ENCODE data around the gene SLC13A5. TPM values are rescaled to one million over a fixed set of nuclear protein-coding genes. Genes with fewer than 3 reads are reported as not detected.
A peak's percentile ranks its signal among the peaks of the same experiment; 100 is the strongest.
"Not testable (repeated sequence)": the region's sequence is repeated elsewhere in the genome, so short reads cannot be mapped to it uniquely, and the experiment has no call there.

The SLC13A5 gene
- total RNA-seq, 4 donors from 2014 or later, result 0.34 TPM; not detected in 3

DNA sequence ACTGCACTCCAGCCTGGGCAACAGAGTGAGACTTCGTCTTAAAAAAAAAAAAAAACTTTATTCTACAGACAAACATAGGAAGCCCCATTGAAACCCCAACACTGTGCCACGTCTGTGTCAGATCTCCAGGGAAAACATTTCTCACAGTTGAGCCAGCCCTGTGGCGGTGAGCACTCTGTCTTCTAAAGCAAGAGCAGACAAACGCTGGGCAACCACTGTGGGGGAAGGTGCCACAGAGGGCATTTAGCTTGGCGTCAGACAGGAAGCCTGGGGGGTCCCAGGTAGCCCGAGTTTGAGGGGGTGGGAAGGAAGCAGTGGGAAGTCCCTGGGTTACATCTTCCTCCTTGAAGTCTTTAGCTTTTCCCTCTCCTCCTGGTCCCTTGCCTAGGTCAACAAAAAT lies 45.7 kb downstream of the SLC13A5 start:
- TF ChIP-seq POLR2AphosphoS5 (IDR thresholded peaks at IDR 0.05), result no peak
- TF ChIP-seq, protein P1, sequence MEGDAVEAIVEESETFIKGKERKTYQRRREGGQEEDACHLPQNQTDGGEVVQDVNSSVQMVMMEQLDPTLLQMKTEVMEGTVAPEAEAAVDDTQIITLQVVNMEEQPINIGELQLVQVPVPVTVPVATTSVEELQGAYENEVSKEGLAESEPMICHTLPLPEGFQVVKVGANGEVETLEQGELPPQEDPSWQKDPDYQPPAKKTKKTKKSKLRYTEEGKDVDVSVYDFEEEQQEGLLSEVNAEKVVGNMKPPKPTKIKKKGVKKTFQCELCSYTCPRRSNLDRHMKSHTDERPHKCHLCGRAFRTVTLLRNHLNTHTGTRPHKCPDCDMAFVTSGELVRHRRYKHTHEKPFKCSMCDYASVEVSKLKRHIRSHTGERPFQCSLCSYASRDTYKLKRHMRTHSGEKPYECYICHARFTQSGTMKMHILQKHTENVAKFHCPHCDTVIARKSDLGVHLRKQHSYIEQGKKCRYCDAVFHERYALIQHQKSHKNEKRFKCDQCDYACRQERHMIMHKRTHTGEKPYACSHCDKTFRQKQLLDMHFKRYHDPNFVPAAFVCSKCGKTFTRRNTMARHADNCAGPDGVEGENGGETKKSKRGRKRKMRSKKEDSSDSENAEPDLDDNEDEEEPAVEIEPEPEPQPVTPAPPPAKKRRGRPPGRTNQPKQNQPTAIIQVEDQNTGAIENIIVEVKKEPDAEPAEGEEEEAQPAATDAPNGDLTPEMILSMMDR (IDR thresholded peaks at IDR 0.05), result no peak
- no peak for TF ChIP-seq POLR2A (IDR thresholded peaks at IDR 0.05; ENCODE audit: low read depth)
- no peak for TF ChIP-seq EP300 (IDR thresholded peaks at IDR 0.05)
- Histone ChIP-seq H3K4me1 (peaks cover 0 to 3% (median 0%) of the 10 kb centered on the region in 4 donors), H3K27me3 (peaks cover 0 to 51% (median 0%) of the 10 kb centered on the region in 4 donors), H3K27ac (replicated peaks in 1 of 4) (no peak overlapping the region), H3K4me3 (no peak overlapping the region), H3K9me3 (no peaks in the 10 kb centered on the region), H3K36me3 (no peaks in the 10 kb centered on the region)
- intact Hi-C loops (cut with DNase I), result loop anchor here (2.0 to 5.0 kb wide), 3 partner anchors 175 to 335 kb away; no protein-coding TSS in a partner anchor
- DNase-seq (ENCODE audit: extremely low spot score), result no peak
- 54% methylated on average over 6 of the region's 6 CpGs for WGBS

GRCh38 chr17:6666557-6666956 lies 46.6 kb downstream of the SLC13A5 start:
- TF ChIP-seq EP300 (IDR thresholded peaks at IDR 0.05) (no peak), POLR2AphosphoS5 (IDR thresholded peaks at IDR 0.05) (no peak), POLR2A (IDR thresholded peaks at IDR 0.05; ENCODE audit: low read depth) (no peak)
- TF ChIP-seq, protein P1 (IDR thresholded peaks at IDR 0.05), result no peak
- DNase-seq (ENCODE audit: extremely low spot score), result no peak
- H3K9me3 ChIP-seq, result no peaks in the 10 kb centered on the region
- peaks cover 0 to 52% (median 0%) of the 10 kb centered on the region in 4 donors for H3K27me3 ChIP-seq
- H3K36me3 ChIP-seq, result no peaks in the 10 kb centered on the region
- H3K27ac ChIP-seq (replicated peaks in 1 of 4), result no peak overlapping the region
- H3K4me1 ChIP-seq, result peaks cover 0 to 3% (median 0%) of the 10 kb centered on the region in 4 donors
- intact Hi-C loops (cut with DNase I), result loop anchor here (2.0 to 5.0 kb wide), 3 partner anchors 176 to 336 kb away; no protein-coding TSS in a partner anchor
- WGBS, result 96% methylated on average over 6 of the region's 6 CpGs
- H3K4me3 ChIP-seq, result no peak overlapping the region

DNA sequence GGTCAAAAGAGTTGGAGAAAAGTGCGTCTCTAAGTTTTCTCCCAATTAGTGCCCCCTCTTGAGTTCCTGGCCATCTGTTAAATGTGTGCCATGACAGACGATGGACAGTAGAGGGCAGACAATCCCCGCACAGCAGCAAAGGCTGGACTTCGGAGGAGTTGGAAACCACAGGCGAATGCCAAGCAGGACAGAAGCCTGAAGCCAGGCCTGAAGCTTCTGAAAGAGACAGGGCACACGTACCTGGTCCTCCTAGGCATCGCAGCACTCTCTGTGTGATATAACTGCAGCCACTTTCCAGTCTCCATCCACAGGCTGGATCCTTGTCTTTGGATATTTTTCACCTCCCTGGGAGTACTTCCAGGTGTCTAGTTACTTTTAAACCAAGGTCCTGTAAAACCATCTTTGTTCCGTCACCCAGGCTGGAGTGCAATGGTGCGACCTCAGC lies 47.1 kb downstream of the SLC13A5 start:
- 15% methylated on average over 7 of the region's 9 CpGs for WGBS
- Histone ChIP-seq H3K9me3 (no peaks in the 10 kb centered on the region), H3K27me3 (peaks cover 0 to 48% (median 0%) of the 10 kb centered on the region in 4 donors), H3K36me3 (no peaks in the 10 kb centered on the region), H3K4me3 (no peak overlapping the region), H3K4me1 (peaks cover 0 to 3% (median 0%) of the 10 kb centered on the region in 4 donors), H3K27ac (replicated peaks in 1 of 4) (no peak overlapping the region)
- no peak for DNase-seq (ENCODE audit: extremely low spot score)
- intact Hi-C loops (cut with DNase I), result loop anchor here (2.0 to 5.0 kb wide), 3 partner anchors 177 to 336 kb away; no protein-coding TSS in a partner anchor
- TF ChIP-seq POLR2AphosphoS5 (IDR thresholded peaks at IDR 0.05) (peak in 1 of 2 donors; percentile 45), POLR2A (IDR thresholded peaks at IDR 0.05; ENCODE audit: low read depth) (no peak), EP300 (IDR thresholded peaks at IDR 0.05) (no peak)
- TF ChIP-seq, protein P1 (IDR thresholded peaks at IDR 0.05), result peak; percentile 82 to 92 (median 88)

DNA sequence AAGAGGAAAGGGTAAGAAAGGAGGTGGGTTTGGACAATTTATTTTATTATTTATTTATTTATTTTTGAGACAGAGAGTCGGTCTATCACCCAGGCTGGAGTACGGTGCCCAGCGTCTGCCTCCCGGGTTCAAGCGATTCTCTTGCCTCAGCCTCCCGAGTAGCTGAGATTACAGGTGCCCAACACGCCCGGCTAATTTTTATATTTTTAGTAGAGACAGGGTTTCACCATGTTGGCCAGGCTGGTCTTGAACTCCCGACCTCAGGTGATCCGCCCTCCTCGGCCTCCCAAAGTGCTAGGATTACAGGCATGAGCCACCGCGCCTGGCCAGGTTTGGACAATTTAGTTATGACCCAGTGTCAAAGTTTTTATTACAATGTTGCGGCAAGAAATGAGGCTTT lies 50.0 kb downstream of the SLC13A5 start:
- H3K27ac ChIP-seq (replicated peaks in 1 of 4); DNase-seq (ENCODE audit: extremely low spot score); intact Hi-C loops (cut with DNase I); H3K9me3 ChIP-seq; H3K4me1 ChIP-seq; H3K4me3 ChIP-seq; H3K36me3 ChIP-seq: not testable (repeated sequence)
- H3K27me3 ChIP-seq, result peaks cover 0 to 48% (median 0%) of the 10 kb centered on the region in 4 donors
- WGBS, result 91% methylated on average over 14 of the region's 14 CpGs

DNA sequence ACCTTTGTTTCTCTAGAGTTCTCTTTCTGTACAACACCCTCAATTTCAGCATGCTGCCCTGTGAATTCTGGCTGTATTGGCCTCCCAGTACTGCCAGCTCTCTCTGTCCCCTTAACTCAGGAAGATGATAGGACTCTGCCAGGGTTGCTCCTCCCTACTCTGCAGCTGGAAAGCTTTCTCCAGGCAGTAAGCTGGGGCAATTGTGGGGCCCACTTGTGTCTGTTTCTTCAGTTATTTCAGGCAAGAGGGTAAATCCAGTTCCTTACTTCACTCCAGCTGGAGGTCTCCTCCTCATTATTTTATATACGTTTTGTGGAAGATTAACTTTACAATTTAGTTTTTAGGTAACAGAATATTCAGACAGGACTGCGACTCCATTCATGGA lies 51.7 kb downstream of the SLC13A5 start:
- intact Hi-C loops (cut with DNase I), result no loop called here

More for the DNA sequence above, 51.7 kb downstream of the SLC13A5 start:
- WGBS, result 67% methylated on average over 2 of the region's 2 CpGs
- Histone ChIP-seq H3K27me3 (peaks cover 0 to 54% (median 0%) of the 10 kb centered on the region in 4 donors), H3K4me3 (no peak overlapping the region), H3K27ac (replicated peaks in 1 of 4) (no peak overlapping the region), H3K9me3 (no peaks in the 10 kb centered on the region), H3K4me1 (peaks cover 0 to 9% (median 3%) of the 10 kb centered on the region in 4 donors), H3K36me3 (no peaks in the 10 kb centered on the region)
- no peak for DNase-seq (ENCODE audit: extremely low spot score)
- TF ChIP-seq, protein P1 (IDR thresholded peaks at IDR 0.05), result no peak
- TF ChIP-seq EP300 (IDR thresholded peaks at IDR 0.05), result no peak
- TF ChIP-seq POLR2A (IDR thresholded peaks at IDR 0.05; ENCODE audit: low read depth), result no peak
- no peak for TF ChIP-seq POLR2AphosphoS5 (IDR thresholded peaks at IDR 0.05)

All from esophagus muscularis mucosa (tissue), 4 donors.